Mucosa of descending colon (tissue), 3 donors: ENCODE measurements around the gene IHH. TPM values are rescaled to one million over a fixed set of nuclear protein-coding genes. Genes with fewer than 3 reads are reported as not detected.

ENCODE experiments used
- ATAC-seq: fragments of 200-7000 bp; cut with Tn5 transposase; one replicate; pipeline ENCODE4 v1.9.1; 2020; ENCODE audit warnings: mild to moderate bottlenecking, moderate library complexity
- DNase-seq, 3 donors: peaks; one replicate each; pipeline ENCODE4 v3.0.0-alpha.2; 2020
- H3K36me3 ChIP-seq: fragments of 200-600 bp; one replicate; pipeline ENCODE4 v1.8.0; 2021; ENCODE audit warnings: low read depth, mild to moderate bottlenecking
- H3K4me1 ChIP-seq: fragments of 200-600 bp; one replicate; pipeline ENCODE4 v1.8.0; 2021; ENCODE audit warnings: low read depth, mild to moderate bottlenecking
- H3K4me3 ChIP-seq: fragments of 200-600 bp; one replicate; pipeline ENCODE4 v1.8.0; 2021; ENCODE audit warnings: mild to moderate bottlenecking
- H3K9me3 ChIP-seq: fragments of 200-600 bp; one replicate; pipeline ENCODE4 v1.8.0; 2021; ENCODE audit warnings: mild to moderate bottlenecking
- intact Hi-C, 2 donors: fragments of 100-400 bp; cut with DNase I in 1 of 2; cut with micrococcal nuclease in 1 of 2; formaldehyde crosslinking; loops; one replicate each; pipeline versions ENCODE4 v1.11.0 to v1.11.1; 2022; cut with DNase I, micrococcal nuclease
- total RNA-seq, 3 donors: library from RNA; stranded (reverse); fragmentation: NEBNext Ultra II Directional in 2 of 3; extraction: Animal tissue kit (Norgen Biotek cat#: 25700) in 2 of 3; gene quantifications; one replicate each; pipeline versions ENCODE4 v1.2.1 to v1.2.4, GENCODE V29; 2021 to 2023
- TF ChIP-seq, protein P1 (sequence below): fragments of 200-600 bp; IDR thresholded peaks from one replicate; pipeline ENCODE4 v1.8.0; 2022; ENCODE audit warnings: antibody characterized with exemption, mild to moderate bottlenecking
- donor health status: DM: no; HTN: no; CAD: no; lungs with moderate emphysema.
- donor health status: DM: no; HTN: no; CAD: no.
- donor health status: DM: no; HTN: yes; CAD: no.

The IHH gene
- total RNA-seq, 3 donors from 2014 or later, result 31.0 to 91.2 (median 57.6) TPM

DNA sequence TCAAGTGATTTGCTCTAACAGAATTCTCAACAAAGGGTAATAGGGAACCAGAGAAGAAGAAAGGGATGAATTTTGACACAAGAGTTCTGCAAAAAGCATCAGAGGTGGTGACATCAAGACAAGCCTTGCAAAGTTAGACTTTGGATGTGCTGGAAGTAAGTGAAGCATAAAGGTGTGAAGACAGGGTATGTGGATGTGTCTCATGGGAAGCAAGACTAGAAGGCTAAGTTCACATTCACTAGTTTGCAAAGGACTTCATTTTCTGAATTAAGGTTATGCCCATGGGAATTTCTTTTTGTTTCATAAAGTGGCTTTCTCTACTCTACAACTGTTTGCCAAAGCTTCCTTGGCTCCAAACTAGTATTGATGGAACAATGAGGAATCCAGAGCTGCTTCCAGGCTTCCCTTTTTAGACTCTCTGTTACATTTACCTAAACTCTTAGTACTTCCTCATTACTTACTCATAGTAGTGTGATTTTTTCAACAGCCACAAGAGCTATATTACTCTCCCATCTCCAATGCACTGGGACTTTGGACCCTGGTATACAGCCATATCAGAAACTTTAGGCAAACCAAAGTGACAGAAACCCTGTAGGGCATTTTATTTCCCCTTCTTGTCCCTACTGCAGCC is 21.1 kb upstream of the IHH start:
- TF ChIP-seq, protein P1, sequence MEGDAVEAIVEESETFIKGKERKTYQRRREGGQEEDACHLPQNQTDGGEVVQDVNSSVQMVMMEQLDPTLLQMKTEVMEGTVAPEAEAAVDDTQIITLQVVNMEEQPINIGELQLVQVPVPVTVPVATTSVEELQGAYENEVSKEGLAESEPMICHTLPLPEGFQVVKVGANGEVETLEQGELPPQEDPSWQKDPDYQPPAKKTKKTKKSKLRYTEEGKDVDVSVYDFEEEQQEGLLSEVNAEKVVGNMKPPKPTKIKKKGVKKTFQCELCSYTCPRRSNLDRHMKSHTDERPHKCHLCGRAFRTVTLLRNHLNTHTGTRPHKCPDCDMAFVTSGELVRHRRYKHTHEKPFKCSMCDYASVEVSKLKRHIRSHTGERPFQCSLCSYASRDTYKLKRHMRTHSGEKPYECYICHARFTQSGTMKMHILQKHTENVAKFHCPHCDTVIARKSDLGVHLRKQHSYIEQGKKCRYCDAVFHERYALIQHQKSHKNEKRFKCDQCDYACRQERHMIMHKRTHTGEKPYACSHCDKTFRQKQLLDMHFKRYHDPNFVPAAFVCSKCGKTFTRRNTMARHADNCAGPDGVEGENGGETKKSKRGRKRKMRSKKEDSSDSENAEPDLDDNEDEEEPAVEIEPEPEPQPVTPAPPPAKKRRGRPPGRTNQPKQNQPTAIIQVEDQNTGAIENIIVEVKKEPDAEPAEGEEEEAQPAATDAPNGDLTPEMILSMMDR, result no peak
- ATAC-seq, result peak; percentile 85

DNA sequence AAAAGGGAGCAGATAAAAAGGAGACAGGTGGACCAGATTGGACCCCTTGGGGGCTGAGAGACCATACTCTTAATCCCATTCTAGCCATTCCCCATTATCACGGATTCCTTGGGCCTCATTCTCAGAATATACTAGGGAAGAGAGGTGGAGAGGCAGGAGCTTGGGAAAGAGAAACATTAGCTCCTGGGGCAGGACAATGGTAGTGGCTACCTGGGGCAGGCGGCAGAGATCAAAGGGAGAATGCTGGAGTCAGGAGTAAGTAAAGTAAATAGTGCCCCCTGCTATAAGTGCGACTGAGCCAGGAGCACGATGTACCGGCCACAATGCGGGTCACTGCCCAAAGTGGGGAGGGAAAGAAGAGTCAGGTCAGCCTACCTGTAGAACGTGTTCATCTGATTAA is 20.4 kb upstream of the IHH start:
- TF ChIP-seq, protein P1, result no peak
- no peak overlapping the region for H3K4me3 ChIP-seq
- DNase-seq, result peak in 1 of 3 donors; percentile 48

More for the DNA sequence above, 21.1 kb upstream of the IHH start:
- intact Hi-C loops, result no loop called here
- no peaks in the 10 kb centered on the region for H3K9me3 ChIP-seq
- DNase-seq, result peak in 1 of 3 donors; percentile 70
- no peak overlapping the region for H3K4me3 ChIP-seq
- no peaks in the 10 kb centered on the region for H3K36me3 ChIP-seq
- H3K4me1 ChIP-seq, result peaks cover 29% of the 10 kb centered on the region

DNA sequence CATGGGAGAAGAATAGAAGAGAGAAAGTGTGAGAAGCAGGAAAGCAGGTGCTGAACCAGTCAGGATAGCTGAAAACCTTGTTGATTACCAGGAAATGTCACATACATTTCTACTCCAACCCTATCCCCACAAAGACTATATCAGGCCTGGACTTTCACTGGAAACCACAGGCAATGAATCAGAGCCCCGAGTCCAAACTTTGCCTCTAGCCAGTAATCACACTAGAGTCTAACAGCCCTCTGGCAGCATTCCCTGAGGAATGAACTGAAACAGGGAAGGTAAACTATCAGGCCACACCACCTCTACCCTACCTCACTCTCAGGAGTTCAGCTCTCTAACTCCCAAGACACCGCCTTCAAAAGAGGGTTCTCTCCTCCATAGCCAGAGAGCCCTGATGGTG is 18.7 kb upstream of the IHH start:
- no peaks in the 10 kb centered on the region for H3K9me3 ChIP-seq
- TF ChIP-seq, protein P1, result no peak
- peaks cover 29% of the 10 kb centered on the region for H3K4me1 ChIP-seq
- H3K4me3 ChIP-seq, result no peak overlapping the region
- ATAC-seq (peak; percentile 82), DNase-seq (peak in 1 of 3 donors; percentile 88)
- no peaks in the 10 kb centered on the region for H3K36me3 ChIP-seq
- intact Hi-C loops, result no loop called here

More for the DNA sequence above, 20.4 kb upstream of the IHH start:
- Histone ChIP-seq H3K4me1 (peaks cover 29% of the 10 kb centered on the region), H3K9me3 (no peaks in the 10 kb centered on the region), H3K36me3 (no peaks in the 10 kb centered on the region)
- intact Hi-C loops, result no loop called here
- ATAC-seq, result no peak

DNA sequence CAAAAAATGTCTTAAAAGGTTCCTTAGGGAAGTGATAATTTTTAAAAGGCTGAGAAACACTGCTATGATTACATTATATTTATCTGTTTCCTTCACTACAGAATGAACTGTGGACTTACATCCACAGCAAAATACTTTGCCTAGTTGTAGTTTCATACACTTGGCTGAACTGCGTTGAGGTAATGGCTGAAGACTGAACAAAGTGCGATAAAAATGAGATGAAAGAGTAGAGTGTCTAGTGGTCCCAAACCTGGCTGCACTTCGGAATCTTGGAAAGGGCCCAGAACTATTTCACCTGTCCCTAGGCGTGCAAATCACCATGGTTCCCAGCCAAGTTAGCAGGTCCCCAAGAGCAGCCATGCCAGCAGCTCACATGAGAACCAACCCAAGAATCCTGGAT is 18.2 kb upstream of the IHH start:
- Histone ChIP-seq H3K36me3 (no peaks in the 10 kb centered on the region), H3K9me3 (no peaks in the 10 kb centered on the region), H3K4me1 (peaks cover 29% of the 10 kb centered on the region), H3K4me3 (no peak overlapping the region)
- peak in 1 of 3 donors; percentile 39 for DNase-seq
- TF ChIP-seq, protein P1, result no peak
- ATAC-seq, result peak; percentile 30
- intact Hi-C loops, result no loop called here

DNA sequence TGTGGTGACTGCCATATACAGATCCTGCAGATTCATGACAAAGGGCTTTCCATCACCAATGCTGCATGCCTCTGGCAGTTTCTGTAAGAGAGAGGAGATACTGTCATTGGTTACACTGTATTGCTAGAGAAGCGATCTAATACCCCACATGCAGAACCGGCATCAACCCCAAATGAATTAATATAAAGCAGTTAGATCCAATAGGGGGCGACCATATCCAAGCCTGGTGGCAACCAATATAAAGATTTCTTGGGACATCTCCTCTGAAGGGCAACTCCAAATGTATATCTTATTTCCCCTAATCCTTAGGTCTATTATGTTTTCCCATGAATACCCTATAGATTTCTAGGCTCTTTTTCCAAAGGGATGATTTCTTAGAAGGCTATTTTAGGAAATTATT is 17.4 kb upstream of the IHH start:
- Histone ChIP-seq H3K36me3 (no peaks in the 10 kb centered on the region), H3K4me3 (no peak overlapping the region), H3K4me1 (peaks cover 36% of the 10 kb centered on the region), H3K9me3 (no peaks in the 10 kb centered on the region)
- intact Hi-C loops, result no loop called here
- ATAC-seq, result no peak
- DNase-seq, result no peak
- TF ChIP-seq, protein P1, result no peak
